SK-N-SH (cell line): ENCODE results near the gene NPAS1.

Experiments used
- CTCF ChIP-seq: fragments of 200-600 bp; sonication (generic); IDR thresholded peaks from 2 replicates; pipeline ENCODE4 v1.6.1; 2017; ENCODE audit warnings: antibody characterized with exemption, mild to moderate bottlenecking, moderate library complexity
- EZH2phosphoT487 ChIP-seq: fragments of 200-600 bp; sonication (generic); IDR thresholded peaks from 2 replicates; pipeline ENCODE4 v1.6.1; 2017; ENCODE audit warnings: low read depth, mixed run types, mild to moderate bottlenecking, antibody characterized with exemption, moderate library complexity, borderline replicate concordance
- MAX ChIP-seq: IDR thresholded peaks from 2 replicates; pipeline ENCODE4 v1.4.0; 2012; ENCODE audit warnings: low read depth
- PBX3 ChIP-seq: IDR thresholded peaks from 2 replicates; pipeline ENCODE4; 2012
- SIN3A ChIP-seq: IDR thresholded peaks from 2 replicates; pipeline ENCODE4 v1.6.1; 2012; ENCODE audit warnings: low read depth, mild to moderate bottlenecking, low read length, moderate library complexity, borderline replicate concordance
- TAF1 ChIP-seq: IDR thresholded peaks from 2 replicates; pipeline ENCODE4 v1.6.1; 2012; ENCODE audit warnings: low read depth, mild to moderate bottlenecking, low read length, moderate library complexity, borderline replicate concordance

- TF ChIP-seq SIN3A (no peak), MAX (no peak), TAF1 (no peak), CTCF (no peak), EZH2phosphoT487 (no peak), PBX3 (no peak)
Measured at GRCh38 chr19:47022541-47023447, 3.2 kb downstream of the NPAS1 start.
